NT2/D1 (cell line): Measurements from ENCODE around the gene LZTR1.

Experiments
- SUZ12 ChIP-seq: IDR thresholded peaks from 2 replicates; pipeline ENCODE4 v1.6.1; 2011; ENCODE audit not compliant: insufficient read length, insufficient read depth; ENCODE audit errors: extremely low read depth
- YY1 ChIP-seq: IDR thresholded peaks from 2 replicates; pipeline ENCODE4 v1.6.1; 2011; ENCODE audit not compliant: insufficient read length, insufficient read depth
- ZNF274 ChIP-seq: IDR thresholded peaks from 2 replicates; pipeline ENCODE4 v1.6.1; 2011; ENCODE audit warnings: mild to moderate bottlenecking, low read depth, low read length

DNA sequence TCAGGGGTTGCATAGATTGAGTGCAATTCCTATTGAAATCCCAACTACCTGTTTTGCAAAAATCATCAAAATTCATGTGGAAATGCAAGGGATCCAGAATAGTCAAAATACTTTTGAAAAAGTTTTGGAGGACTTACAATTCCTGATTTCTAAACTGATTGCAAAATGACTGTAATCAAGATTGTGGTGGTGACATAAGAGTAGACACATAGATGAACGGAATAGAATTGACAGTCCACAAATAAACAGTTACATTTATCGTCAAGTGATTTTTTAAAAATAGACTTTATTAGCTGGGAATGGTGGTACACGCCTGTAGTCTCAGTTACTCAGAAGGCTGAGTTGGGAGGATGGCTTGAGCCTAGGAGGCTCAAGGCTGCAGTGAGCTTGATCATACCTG, 52.9 kb downstream of the LZTR1 start:
- TF ChIP-seq YY1, result no peak
- no peak for TF ChIP-seq ZNF274
- no peak for TF ChIP-seq SUZ12
